ENCODE measurements around the gene MUC12.

- TF ChIP-seq POLR2A (IDR thresholded peaks at IDR 0.05) (no peak), CTCF (IDR thresholded peaks at IDR 0.05) (no peak)
These were observed 2.6 kb downstream of the MUC12 start for GRCh38 chr7:100972002-100972347.
